ENCODE measurements around the gene CSMD2.

DNA sequence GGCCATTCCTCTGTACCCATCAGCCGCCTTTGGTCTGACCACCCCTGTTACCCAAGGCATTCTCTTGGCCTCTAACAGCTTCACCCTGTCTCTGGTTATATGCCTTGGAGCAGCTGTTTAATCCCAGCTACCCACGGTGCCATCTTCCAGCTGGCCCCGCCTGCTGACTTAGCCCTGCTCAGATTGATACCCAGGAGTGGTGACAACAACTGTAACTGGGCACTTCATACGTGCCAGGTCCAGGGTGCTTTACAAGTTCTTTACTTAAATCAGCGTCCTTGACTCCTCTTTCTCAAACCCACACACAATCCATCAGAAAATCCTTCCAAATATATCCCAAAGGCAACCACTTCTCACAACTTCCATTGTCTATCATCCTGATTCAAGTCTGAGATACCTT is 338.3 kb downstream of the CSMD2 start:
- TF ChIP-seq, protein P1, sequence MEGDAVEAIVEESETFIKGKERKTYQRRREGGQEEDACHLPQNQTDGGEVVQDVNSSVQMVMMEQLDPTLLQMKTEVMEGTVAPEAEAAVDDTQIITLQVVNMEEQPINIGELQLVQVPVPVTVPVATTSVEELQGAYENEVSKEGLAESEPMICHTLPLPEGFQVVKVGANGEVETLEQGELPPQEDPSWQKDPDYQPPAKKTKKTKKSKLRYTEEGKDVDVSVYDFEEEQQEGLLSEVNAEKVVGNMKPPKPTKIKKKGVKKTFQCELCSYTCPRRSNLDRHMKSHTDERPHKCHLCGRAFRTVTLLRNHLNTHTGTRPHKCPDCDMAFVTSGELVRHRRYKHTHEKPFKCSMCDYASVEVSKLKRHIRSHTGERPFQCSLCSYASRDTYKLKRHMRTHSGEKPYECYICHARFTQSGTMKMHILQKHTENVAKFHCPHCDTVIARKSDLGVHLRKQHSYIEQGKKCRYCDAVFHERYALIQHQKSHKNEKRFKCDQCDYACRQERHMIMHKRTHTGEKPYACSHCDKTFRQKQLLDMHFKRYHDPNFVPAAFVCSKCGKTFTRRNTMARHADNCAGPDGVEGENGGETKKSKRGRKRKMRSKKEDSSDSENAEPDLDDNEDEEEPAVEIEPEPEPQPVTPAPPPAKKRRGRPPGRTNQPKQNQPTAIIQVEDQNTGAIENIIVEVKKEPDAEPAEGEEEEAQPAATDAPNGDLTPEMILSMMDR (conservative IDR thresholded peaks at IDR 0.05 in 1 of 2, IDR thresholded peaks at IDR 0.05 in 1 of 2; ENCODE audit: low read depth in 1 of 2, low read length in 2 of 2): no peak
- TF ChIP-seq EZH2 (IDR thresholded peaks at IDR 0.05; ENCODE audit: low read length, missing control alignments): no peak
